Activated T-cell treated with anti-CD3 and anti-CD28 coated beads for 48 hours (primary cell): Measurements from ENCODE around the gene ERN1.
"Not testable (repeated sequence)": the region's sequence is repeated elsewhere in the genome, so short reads cannot be mapped to it uniquely, and the experiment has no call there.

Source experiments
- DNase-seq: peaks from one replicate; pipeline ENCODE4 v3.0.0-alpha.2; 2020; ENCODE audit warnings: low read depth

ERN1 gene

GRCh38 chr17:64025732-64026294, 104.1 kb downstream of the ERN1 start:
- peak; percentile 84 for DNase-seq

GRCh38 chr17:64024781-64025731, 104.9 kb downstream of the ERN1 start:
- no peak for DNase-seq

- no peak for DNase-seq
Observed at GRCh38 chr17:64024215-64024654, 105.7 kb downstream of the ERN1 start.

- DNase-seq = no peak
Observed at GRCh38 chr17:64022611-64023063, 107.3 kb downstream of the ERN1 start.

- DNase-seq = peak; percentile 69
Observed at GRCh38 chr17:64020056-64020766, 109.7 kb downstream of the ERN1 start, which contains the start of gene ICAM2. Gene ICAM2, minus strand, starts transcription at chr17:64020633. Its CDS starts 13,942 bp downstream, at chr17:64006691.

GRCh38 chr17:64019551-64019961, 110.4 kb downstream of the ERN1 start:
- not testable (repeated sequence) for DNase-seq

GRCh38 chr17:64017381-64017980, 112.5 kb downstream of the ERN1 start:
- no peak for DNase-seq

- no peak for DNase-seq
Observed at GRCh38 chr17:64016974-64017373, 113.0 kb downstream of the ERN1 start.

- DNase-seq = no peak
Observed at GRCh38 chr17:64016231-64016784, 113.6 kb downstream of the ERN1 start.

GRCh38 chr17:64015447-64015846, 114.5 kb downstream of the ERN1 start:
- DNase-seq = no peak

- DNase-seq = no peak
Observed at GRCh38 chr17:64009571-64010402, 120.2 kb downstream of the ERN1 start.

- no peak for DNase-seq
Observed at GRCh38 chr17:64008830-64009229, 121.1 kb downstream of the ERN1 start.

- no peak for DNase-seq
Observed at GRCh38 chr17:64008346-64008745, 121.6 kb downstream of the ERN1 start.

GRCh38 chr17:64007838-64008282, 122.1 kb downstream of the ERN1 start:
- DNase-seq = no peak

- not testable (repeated sequence) for DNase-seq
Observed at GRCh38 chr17:64007089-64007837, 122.7 kb downstream of the ERN1 start.

- no peak for DNase-seq
Observed at GRCh38 chr17:64006361-64007088, 123.4 kb downstream of the ERN1 start.

- no peak for DNase-seq
Observed at GRCh38 chr17:64005734-64006167, 124.2 kb downstream of the ERN1 start.

GRCh38 chr17:64004903-64005733, 124.8 kb downstream of the ERN1 start:
- DNase-seq = no peak
